GM19023 (cell line): Measurements from ENCODE around the gene THRAP3.

Source experiments
- ATAC-seq: cut with Tn5 transposase; IDR thresholded peaks from one replicate; pipeline ENCODE4 v1.9.1; 2021; ENCODE audit warnings: mild to moderate bottlenecking, moderate library complexity; ENCODE audit not compliant: unreplicated experiment

The THRAP3 gene

DNA sequence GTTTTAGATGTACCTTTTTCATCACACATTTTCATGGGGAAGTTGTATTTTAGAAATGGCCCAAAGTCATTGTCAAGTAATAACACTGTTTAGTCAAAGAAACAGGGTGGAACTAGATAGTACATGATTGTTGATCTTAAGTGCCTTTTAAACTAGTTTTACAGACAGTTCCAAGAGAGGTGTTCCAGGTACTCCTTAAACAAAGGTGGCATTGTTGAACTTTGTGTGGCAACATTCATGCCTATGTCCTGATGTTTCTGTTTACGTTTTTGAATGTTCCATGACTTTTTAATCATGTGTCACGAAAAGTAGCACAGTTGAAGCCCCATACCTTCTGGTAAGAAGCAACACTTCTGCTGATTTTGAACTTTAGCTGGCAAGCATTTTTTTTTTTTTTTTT, 72.8 kb downstream of the THRAP3 start:
- ATAC-seq = no peak

GRCh38 chr1:36298640-36299039, 74.4 kb downstream of the THRAP3 start:
- no peak for ATAC-seq

DNA sequence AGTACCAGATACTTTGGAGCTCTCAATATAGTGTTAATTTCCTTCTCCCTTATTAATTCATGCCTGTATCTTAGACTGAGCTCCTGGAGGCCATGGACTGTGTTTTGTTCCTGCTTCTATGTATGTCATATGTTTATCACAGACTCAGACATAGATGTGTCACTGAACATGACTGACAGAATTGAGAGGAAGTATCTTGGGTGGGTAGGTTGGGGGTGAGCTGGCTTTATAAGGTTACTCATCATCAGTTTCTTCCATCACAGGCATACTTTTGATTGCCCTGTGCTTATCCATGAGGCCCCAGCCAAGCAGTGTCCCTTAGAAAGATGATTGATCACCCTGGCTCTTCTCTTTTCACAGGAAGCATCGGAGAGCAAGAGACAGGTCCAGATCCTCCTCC, 76.3 kb downstream of the THRAP3 start:
- no peak for ATAC-seq

DNA sequence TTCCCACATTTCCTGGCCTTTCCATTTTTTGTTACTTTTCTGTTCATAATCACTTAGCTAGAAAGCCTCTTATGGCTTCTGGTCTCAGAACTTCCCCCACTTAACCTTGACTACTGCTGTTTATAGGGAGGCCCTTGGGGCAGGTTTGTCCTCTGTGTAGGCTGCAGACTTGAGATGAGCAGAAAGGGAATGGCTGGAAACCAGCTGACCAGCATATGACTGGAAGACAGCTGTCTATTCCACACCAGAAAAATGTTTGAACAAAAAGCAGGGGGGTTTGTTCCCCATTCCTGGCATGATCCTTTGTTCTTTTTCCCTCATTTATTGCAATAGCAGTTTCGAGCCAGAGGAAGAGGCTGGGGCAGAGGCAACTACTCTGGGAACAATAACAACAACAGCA, 77.0 kb downstream of the THRAP3 start:
- no peak for ATAC-seq

GRCh38 chr1:36303244-36303643, 79.0 kb downstream of the THRAP3 start:
- no peak for ATAC-seq

DNA sequence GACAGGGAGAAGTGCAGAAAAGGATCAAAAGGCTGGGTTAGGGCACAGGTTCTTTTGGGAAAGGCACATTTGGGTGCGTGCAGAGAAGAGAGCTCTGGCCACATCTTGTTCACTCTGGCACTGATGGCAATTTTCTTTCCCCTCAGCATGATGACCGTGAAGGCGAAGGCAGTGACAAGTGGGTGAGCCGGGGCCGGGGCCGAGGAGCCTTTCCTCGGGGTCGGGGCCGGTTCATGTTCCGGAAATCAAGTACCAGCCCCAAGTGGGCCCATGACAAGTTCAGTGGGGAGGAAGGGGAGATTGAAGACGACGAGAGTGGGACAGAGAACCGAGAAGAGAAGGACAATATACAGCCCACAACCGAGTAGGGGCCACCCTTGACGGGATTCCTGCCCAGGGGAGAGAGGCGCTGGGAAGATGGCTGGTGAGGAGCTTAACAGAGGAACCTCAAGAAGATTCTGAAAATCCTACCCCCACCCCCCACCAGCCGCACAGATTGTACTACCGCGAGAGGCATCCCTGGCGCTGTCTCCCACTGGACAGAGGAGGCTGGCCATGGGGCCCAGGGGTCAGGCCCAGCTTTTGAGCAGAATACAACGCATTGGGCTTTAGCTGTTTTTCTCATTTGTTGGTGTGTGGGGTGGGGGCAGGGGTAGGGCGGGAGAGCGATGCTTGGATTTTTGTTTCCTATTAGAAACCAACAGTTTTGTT, 79.6 kb downstream of the THRAP3 start:
- ATAC-seq = no peak

- no peak for ATAC-seq
Observed at GRCh38 chr1:36304521-36304920, 80.3 kb downstream of the THRAP3 start.

- no peak for ATAC-seq
Observed at GRCh38 chr1:36304970-36305914, 81.0 kb downstream of the THRAP3 start.

DNA sequence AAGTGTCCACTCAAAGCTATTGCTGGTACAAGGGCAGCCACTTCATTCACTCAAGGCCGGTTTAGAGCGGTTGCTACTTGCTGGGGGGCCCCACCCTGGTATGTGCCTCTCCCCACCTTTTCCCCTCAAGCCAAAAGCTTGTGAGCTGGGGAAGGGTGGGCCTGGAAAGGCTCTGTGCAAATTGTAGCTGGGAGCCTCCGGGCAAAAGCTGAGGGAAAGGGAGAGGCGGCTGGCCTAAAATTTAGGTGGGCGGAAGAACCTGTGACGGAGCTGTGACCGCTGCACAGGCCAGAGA, 81.6 kb downstream of the THRAP3 start:
- no peak for ATAC-seq

DNA sequence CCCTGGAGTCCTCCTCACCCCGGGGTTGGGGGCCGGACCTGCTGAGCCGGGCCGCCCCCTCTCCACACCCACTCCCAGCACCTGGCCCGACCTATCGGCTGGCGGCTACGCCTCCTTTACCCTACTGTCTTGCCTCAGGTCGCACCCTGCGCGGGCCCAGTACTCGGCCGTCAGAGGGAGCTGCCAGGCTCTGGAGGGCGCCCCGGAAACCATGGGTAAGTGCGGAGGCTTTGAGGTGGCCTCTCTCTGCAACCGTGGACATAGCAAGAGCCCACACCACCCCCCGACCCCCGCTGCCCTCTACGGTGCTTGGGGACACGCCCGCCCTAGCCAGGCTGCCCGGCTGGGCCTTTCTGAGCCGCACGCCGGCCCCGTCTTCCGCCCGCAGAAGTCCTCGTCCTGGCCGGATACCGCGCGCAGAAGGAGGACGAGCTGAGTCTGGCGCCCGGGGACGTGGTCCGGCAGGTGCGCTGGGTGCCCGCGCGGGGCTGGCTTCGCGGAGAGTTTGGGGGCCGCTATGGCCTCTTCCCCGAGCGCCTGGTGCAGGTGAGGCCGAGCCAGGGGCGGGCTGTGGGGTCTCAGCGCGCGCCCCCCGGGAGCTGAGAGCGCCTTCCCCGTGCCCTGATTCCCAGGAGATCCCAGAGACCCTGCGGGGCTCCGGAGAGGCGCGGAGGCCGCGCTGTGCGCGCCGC, 82.1 kb downstream of the THRAP3 start, which contains the start of gene SH3D21:
SH3D21 (plus strand) TSS at position 159 of the 692 bp plus-strand sequence; CDS start at position 212, 53 bp downstream.
- peak; percentile 35 for ATAC-seq

GRCh38 chr1:36306902-36307456, 82.7 kb downstream of the THRAP3 start:
- peak; percentile 95 for ATAC-seq

DNA sequence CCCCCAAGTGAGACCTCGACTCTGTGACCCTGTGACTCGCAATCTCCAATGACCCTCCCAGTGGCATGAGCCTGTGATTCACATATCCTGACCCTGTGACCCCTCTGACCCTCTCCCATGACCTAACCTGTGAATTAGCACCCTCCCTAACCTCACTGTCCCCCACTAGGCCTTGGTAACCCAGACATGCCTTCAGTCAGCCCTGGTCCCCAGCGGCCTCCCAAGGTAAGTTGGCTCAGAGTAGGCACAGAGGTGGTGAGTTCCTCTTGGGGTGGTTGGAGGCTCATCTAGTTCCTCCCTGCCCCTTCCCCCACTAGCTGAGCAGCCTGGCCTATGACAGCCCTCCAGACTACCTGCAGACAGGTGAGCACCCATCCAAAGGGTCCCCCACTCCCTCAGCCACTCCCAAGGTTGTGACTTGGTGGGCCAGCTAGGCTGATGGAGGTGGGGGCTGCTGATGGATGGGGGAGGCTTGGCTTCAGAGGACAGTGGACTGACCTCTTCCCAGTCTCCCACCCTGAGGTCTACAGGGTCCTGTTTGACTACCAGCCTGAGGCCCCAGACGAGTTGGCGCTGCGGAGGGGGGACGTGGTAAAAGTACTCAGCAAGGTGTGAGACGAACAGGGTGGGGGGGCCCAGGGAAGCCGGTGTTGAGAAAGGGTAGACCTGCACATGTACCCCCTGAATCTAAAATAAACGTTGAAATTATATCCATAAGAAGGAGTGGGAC, 83.5 kb downstream of the THRAP3 start:
- no peak for ATAC-seq

GRCh38 chr1:36309397-36309796, 85.2 kb downstream of the THRAP3 start:
- ATAC-seq = no peak

DNA sequence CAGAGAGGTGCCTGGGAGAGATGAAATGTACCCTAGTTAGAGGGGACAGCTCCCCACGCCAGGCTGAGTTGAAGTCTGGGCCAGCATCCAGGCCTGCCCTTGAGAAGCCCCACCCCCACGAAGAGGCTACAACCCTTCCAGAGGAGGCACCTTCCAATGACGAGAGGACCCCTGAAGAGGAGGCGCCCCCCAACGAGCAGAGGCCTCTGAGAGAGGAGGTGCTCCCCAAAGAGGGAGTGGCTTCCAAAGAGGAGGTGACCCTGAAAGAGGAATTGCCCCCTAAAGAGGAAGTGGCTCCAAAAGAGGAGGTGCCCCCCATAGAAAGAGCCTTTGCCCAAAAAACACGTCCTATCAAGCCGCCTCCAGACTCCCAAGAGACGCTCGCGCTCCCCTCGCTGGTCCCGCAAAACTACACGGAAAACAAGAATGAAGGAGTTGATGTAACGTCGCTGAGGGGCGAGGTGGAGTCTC, 96.1 kb downstream of the THRAP3 start:
- no peak for ATAC-seq

GRCh38 chr1:36320767-36321118, 96.5 kb downstream of the THRAP3 start:
- ATAC-seq = no peak

GRCh38 chr1:36321119-36321951, 97.1 kb downstream of the THRAP3 start:
- ATAC-seq = no peak

DNA sequence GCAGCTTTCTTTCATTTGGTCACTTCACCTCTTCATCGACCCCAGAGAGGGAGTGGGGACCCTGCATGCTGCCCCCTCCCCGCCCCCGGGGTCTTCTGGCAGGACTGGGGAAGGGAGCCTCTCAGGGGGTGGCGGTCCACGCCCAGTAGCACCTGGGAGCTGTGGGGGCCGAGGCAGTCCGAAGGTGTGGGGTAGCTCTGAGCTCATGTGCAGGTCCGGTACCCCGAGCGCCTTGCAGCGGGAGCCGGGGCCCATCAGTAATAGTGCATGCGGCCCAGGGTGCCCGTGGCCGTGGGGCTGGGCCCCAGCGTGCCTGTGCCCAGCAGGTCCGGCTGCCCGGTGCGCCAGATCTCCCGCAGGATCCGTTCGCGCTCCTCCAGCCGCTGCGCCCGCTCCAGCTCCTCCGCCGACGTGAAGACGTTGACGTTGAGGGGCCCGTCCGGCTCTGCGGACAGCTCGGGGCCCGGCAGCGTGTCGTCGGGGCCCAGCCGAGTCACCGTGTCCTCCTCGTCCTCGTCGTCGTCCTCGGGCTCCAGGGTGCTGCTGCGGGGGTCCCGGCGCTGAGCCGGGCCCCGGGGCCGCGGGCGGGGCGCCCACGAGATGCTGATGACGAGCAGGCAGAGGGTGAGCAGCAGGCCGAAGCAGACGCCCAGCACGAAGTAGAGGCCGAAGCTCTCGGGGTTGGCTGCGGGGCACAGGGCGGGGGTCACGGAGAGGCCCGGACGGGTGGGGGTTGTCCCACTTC, 98.0 kb downstream of the THRAP3 start:
- ATAC-seq = no peak

DNA sequence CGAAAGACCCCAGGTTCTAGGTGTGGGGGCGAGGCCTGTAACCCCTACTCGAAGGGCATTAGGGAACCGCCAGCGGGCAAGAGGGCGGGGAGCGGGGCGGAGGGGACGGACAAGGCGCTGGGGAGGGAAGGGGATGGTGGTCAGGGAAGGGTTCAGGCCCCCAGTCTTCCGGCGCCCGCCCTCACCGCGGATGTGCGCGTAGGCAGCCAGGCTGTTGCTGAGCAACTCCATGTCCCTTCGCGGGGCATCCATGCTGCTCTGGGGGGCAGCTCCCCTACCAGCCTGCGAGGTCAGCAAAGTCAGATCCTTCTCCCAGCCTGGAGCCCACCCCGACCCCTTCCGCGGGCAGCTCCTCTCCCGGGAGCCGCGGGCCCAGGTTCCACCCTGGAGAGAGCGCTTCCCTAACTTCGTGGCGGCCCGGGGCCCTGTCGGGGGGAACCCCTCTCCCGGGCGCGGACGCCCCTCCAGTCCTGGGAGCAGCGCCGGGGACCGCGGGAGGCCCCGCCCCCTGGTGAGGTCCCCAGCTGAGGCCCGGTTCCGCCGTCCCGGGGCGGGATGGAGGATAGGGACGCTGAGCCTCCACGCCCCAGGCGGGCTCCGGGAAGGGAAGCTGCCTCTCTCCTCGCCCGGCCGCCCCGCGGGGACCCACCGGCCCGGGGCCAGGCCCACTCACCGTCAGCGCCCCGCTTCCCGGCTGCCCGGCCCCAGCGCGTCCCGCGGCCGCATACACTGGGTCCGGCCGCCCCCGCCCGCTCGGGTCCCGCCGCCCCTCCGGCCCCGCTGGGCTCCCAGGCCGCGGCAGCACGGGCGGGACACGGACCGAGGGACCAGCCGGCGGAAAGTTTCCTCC, 98.8 kb downstream of the THRAP3 start:
- no peak for ATAC-seq
